HG03354 (cell line): ENCODE data around the gene RTL1.

Experiments
- ATAC-seq: cut with Tn5 transposase; IDR thresholded peaks from one replicate; pipeline ENCODE4 v1.9.1; 2021; ENCODE audit warnings: mild to moderate bottlenecking; ENCODE audit not compliant: unreplicated experiment, poor library complexity, severe bottlenecking

The RTL1 gene

GRCh38 chr14:100882991-100883788 lies 20.3 kb downstream of the RTL1 start:
- ATAC-seq = no peak

GRCh38 chr14:100882026-100882967 lies 21.2 kb downstream of the RTL1 start:
- ATAC-seq = no peak

GRCh38 chr14:100881211-100882025 lies 22.1 kb downstream of the RTL1 start:
- no peak for ATAC-seq

- ATAC-seq = no peak
These were observed 23.0 kb downstream of the RTL1 start for GRCh38 chr14:100880271-100881101.

GRCh38 chr14:100879782-100880181 lies 23.7 kb downstream of the RTL1 start:
- no peak for ATAC-seq

- ATAC-seq = no peak
These were observed 24.3 kb downstream of the RTL1 start for GRCh38 chr14:100879194-100879593.

- ATAC-seq = no peak
These were observed 25.0 kb downstream of the RTL1 start for GRCh38 chr14:100878271-100879146.

- ATAC-seq = no peak
These were observed 27.5 kb downstream of the RTL1 start for GRCh38 chr14:100875861-100876590.

GRCh38 chr14:100875126-100875525 lies 28.4 kb downstream of the RTL1 start:
- no peak for ATAC-seq

GRCh38 chr14:100874411-100875091 lies 29.0 kb downstream of the RTL1 start:
- no peak for ATAC-seq

- no peak for ATAC-seq
These were observed 29.5 kb downstream of the RTL1 start for GRCh38 chr14:100874051-100874410.

GRCh38 chr14:100873096-100873482 lies 30.4 kb downstream of the RTL1 start:
- ATAC-seq = no peak

- ATAC-seq = no peak
These were observed 31.0 kb downstream of the RTL1 start for GRCh38 chr14:100872259-100873095.

- ATAC-seq = no peak
These were observed 32.0 kb downstream of the RTL1 start for GRCh38 chr14:100871234-100872186.
